H1 (cell line): ENCODE data around the gene NT5C3B. TPM values are rescaled to one million over a fixed set of nuclear protein-coding genes. Genes with fewer than 3 reads are reported as not detected.

Experiments used
- CREB1 ChIP-seq: IDR thresholded peaks from 2 replicates; pipeline ENCODE4 v1.6.1; 2012; ENCODE audit warnings: inconsistent platforms
- EGR1 ChIP-seq: IDR thresholded peaks from 2 replicates; pipeline ENCODE4 v1.6.1; 2011; ENCODE audit warnings: low read depth, low read length, borderline replicate concordance
- GTF2F1 ChIP-seq: IDR thresholded peaks from 2 replicates; pipeline ENCODE4 v1.6.1; 2012; ENCODE audit warnings: low read depth, low read length, improper control_type of control experiment, borderline replicate concordance
- JUND ChIP-seq: IDR thresholded peaks from 2 replicates; pipeline ENCODE4 v1.6.1; 2011; ENCODE audit warnings: mild to moderate bottlenecking, improper control_type of control experiment, low read length
- POLR2A ChIP-seq, 2 experiments: IDR thresholded peaks; 1 replicate in 1 of 2; 2 replicates in 1 of 2; pipeline ENCODE4 v1.6.1; 2011; ENCODE audit warnings: low read depth in 2 of 2, low read length in 2 of 2, mild to moderate bottlenecking in 2 of 2; ENCODE audit errors: control extremely low read depth in 1 of 2
- POLR2AphosphoS5 ChIP-seq: IDR thresholded peaks from 2 replicates; pipeline ENCODE4 v1.6.1; 2011; ENCODE audit warnings: low read depth, low read length
- RXRA ChIP-seq: IDR thresholded peaks from 2 replicates; pipeline ENCODE4 v1.6.1; 2011; ENCODE audit warnings: low read depth, mild to moderate bottlenecking, low read length, moderate library complexity; ENCODE audit not compliant: insufficient read depth
- SIN3A ChIP-seq, 2 experiments: IDR thresholded peaks in 1 of 2; conservative IDR thresholded peaks in 1 of 2; 2 replicates each; pipeline ENCODE4 v1.6.1; 2011 to 2012; ENCODE audit warnings: low read length in 2 of 2, improper control_type of control experiment in 1 of 2, low read depth in 1 of 2, mild to moderate bottlenecking in 1 of 2
- SP4 ChIP-seq: IDR thresholded peaks from 2 replicates; pipeline ENCODE4 v1.6.1; 2012; ENCODE audit warnings: low read length, inconsistent platforms
- SUZ12 ChIP-seq: fragments of 200-600 bp; sonication (generic); IDR thresholded peaks from 2 replicates; pipeline ENCODE4 v1.6.1; 2012; ENCODE audit warnings: mild to moderate bottlenecking, inconsistent platforms, low read length, moderate library complexity, mixed read lengths
- TAF1 ChIP-seq: IDR thresholded peaks from 2 replicates; pipeline ENCODE4 v1.6.1; 2011; ENCODE audit warnings: mild to moderate bottlenecking, low read depth, low read length
- TBP ChIP-seq: IDR thresholded peaks from 2 replicates; pipeline ENCODE4 v1.6.1; 2011; ENCODE audit warnings: low read depth, low read length, improper control_type of control experiment
- polyA plus RNA-seq, 7 experiments: library from polyadenylated mRNA; depleted of rRNA in 3 of 7; stranded (reverse) in 5 of 7; unstranded in 2 of 7; fragments of >200 nt in 5 of 7; fragments of 200-250 nt in 2 of 7; gene quantifications; 1 replicate in 5 of 7; 2 replicates in 1 of 7; 4 replicates in 1 of 7; pipeline versions ENCODE4 v1.2.1 to v1.2.3, GENCODE V29; 2011 to 2013; ENCODE audit warnings: missing spikeins in 2 of 7, mixed read lengths in 2 of 7
- total RNA-seq: library from RNA; stranded (reverse); fragmentation: NEBNext Ultra II Directional; extraction: Animal tissue kit (Norgen Biotek cat#: 25700); gene quantifications from 2 replicates; pipeline ENCODE4 v1.2.1, GENCODE V29; 2021
- TF ChIP-seq, protein P1 (sequence below): IDR thresholded peaks from 2 replicates; pipeline ENCODE4 v1.6.1; 2012; ENCODE audit warnings: inconsistent platforms

NT5C3B gene
- total and polyA plus RNA-seq, 2 of the 8 experiments (the other 6 are each of a cell fraction or from before 2014, with no cell fraction given) = 68.7 to 94.5 TPM

DNA sequence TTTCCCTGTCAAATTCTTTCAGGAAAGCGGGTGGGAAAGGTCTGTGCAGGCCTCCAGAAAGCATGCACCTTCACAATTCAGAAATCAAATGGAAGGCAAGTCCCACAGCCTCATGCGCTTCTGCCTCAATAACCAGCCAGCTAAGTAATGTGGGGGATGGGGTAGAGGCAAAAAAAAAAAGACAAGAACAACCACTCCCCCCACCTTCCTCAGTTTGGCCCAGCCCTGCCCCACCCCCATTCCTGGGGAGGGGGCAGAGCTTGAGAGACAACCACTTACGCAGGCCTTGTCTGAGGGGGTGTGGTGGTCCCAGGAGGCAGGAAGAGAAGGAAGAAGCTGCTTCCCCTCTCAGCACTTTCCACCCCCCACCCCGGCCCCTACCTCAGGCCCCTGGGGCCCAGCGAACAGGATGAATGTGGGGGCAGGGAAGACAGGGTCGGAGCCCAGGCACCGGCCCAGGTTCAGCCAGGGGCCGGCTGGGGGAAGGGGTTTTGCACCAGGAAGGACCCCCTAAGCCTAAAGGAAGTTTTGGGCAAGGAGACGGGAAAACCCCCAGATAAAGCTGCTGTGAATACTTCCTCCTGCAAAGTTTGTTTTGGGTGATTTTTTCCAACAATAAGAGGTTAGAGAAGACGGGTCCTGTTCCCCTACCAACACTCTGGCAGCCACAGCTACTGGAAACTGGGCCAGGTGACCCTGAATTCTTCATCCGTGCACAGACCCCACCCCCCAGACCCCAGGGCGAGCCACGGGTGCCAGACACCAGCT, 50.8 kb downstream of the NT5C3B start (continued):
- TF ChIP-seq, protein P1, sequence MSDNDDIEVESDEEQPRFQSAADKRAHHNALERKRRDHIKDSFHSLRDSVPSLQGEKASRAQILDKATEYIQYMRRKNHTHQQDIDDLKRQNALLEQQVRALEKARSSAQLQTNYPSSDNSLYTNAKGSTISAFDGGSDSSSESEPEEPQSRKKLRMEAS = peak; percentile 45; the same call in 1 of the 2 replicates
- TF ChIP-seq POLR2A (IDR thresholded peaks at IDR 0.05; ENCODE audit: control extremely low read depth in 1 of 2, low read depth in 2 of 2, low read length in 2 of 2) (peak; percentile 45 to 60), SP4 (peak; percentile 30; the same call in 1 of the 2 replicates), RXRA (0 out of 2 replicates have a peak, but pooled peaks have one; percentile 15), TBP (peak; percentile 70; the same call in 1 of the 2 replicates), CREB1 (peak; percentile 35; the same call in 1 of the 2 replicates), SIN3A (conservative IDR thresholded peaks at IDR 0.05 in 1 of 2, IDR thresholded peaks at IDR 0.05 in 1 of 2; ENCODE audit: low read depth in 1 of 2, low read length in 2 of 2) (peak; percentile 50 to 66; a peak in 3 of 4 replicates), POLR2AphosphoS5 (peak; percentile 48), TAF1 (peak; percentile 62), JUND (peak; percentile 60), SUZ12 (no peak), EGR1 (0 out of 2 replicates have a peak, but pooled peaks have one; percentile 36), GTF2F1 (no peak)
